GM12875 (cell line): ENCODE measurements around the gene NXNL2.
A peak's percentile ranks its signal among the peaks of the same experiment; 100 is the strongest.

Experiments
- H3K4me3 ChIP-seq: one replicate; pipeline ENCODE4 v1.5.1; 2011; ENCODE audit warnings: low read depth, low read length, control low read depth
- TF ChIP-seq, protein P1 (sequence below): IDR thresholded peaks from 2 replicates; pipeline ENCODE4 v1.5.1; 2011; ENCODE audit warnings: low read depth, mild to moderate bottlenecking, control low read depth, inconsistent platforms, low read length, moderate library complexity, borderline replicate concordance; ENCODE audit not compliant: insufficient read depth

Gene NXNL2

GRCh38 chr9:88586452-88586851 is 51.5 kb downstream of the NXNL2 start:
- no peak overlapping the region for H3K4me3 ChIP-seq
- TF ChIP-seq, protein P1, sequence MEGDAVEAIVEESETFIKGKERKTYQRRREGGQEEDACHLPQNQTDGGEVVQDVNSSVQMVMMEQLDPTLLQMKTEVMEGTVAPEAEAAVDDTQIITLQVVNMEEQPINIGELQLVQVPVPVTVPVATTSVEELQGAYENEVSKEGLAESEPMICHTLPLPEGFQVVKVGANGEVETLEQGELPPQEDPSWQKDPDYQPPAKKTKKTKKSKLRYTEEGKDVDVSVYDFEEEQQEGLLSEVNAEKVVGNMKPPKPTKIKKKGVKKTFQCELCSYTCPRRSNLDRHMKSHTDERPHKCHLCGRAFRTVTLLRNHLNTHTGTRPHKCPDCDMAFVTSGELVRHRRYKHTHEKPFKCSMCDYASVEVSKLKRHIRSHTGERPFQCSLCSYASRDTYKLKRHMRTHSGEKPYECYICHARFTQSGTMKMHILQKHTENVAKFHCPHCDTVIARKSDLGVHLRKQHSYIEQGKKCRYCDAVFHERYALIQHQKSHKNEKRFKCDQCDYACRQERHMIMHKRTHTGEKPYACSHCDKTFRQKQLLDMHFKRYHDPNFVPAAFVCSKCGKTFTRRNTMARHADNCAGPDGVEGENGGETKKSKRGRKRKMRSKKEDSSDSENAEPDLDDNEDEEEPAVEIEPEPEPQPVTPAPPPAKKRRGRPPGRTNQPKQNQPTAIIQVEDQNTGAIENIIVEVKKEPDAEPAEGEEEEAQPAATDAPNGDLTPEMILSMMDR, result no peak

DNA sequence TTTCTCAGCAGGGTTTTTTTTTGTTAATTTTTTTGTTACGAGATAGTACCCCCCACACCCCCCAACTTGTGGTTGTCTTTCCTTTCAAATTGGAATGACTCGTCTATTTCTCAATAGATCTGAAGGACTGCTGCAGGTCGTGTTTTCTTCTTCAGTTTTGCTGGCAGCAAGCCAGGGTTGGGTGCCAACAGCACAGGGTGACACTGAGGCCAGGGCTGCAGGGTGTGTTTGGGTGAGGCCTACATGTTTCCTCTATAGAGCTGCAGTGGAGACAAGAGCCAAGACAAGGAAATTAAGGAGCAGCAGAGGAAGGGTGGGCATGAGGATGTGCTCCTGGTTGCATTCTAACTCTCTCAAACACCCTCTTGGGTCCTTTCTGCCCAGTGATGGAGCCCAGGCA is 52.2 kb downstream of the NXNL2 start:
- H3K4me3 ChIP-seq, result no peak overlapping the region
- TF ChIP-seq, protein P1, result no peak

- H3K4me3 ChIP-seq, result no peak overlapping the region
- TF ChIP-seq, protein P1, result no peak
These were observed 53.1 kb downstream of the NXNL2 start for GRCh38 chr9:88587885-88588649.

- no peak overlapping the region for H3K4me3 ChIP-seq
- TF ChIP-seq, protein P1, result no peak
These were observed 54.7 kb downstream of the NXNL2 start for GRCh38 chr9:88589656-88590055.

DNA sequence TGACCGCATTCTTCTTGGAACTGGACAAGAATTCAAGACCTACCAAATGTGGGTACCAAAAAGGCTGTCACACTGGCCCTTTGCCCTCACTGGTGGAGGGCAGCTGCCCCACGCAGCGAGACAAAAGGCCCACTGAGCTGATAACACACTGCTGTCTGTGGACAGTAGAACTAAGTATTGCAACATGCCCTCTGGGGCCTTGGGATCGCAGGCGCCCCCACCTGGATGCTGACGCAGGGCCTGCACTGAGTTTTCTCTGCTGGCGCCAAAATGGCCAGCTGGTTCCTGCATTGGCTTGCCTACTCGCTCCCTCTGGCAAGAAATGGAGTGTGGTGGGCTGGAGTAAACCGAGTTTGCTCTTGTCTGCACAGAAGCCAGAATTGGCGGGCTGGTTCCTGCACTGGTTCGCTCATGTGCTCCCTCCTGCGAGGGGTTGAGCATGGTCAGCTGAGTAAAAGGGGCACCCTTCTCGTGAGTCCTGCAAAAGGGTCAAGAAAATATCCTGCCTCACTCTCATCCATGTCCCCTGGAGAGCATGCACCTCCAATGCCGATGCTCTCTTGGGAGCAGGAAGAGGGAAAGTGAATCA is 55.7 kb downstream of the NXNL2 start:
- TF ChIP-seq, protein P1, result 0 out of 2 replicates have a peak, but pooled peaks have one; percentile 23
- no peak overlapping the region for H3K4me3 ChIP-seq

- H3K4me3 ChIP-seq, result no peak overlapping the region
- TF ChIP-seq, protein P1, result peak; percentile 44; the same call in 1 of the 2 replicates
These were observed 58.7 kb downstream of the NXNL2 start for GRCh38 chr9:88593537-88594185.
